ENCODE results near the gene LRPAP1.

DNA sequence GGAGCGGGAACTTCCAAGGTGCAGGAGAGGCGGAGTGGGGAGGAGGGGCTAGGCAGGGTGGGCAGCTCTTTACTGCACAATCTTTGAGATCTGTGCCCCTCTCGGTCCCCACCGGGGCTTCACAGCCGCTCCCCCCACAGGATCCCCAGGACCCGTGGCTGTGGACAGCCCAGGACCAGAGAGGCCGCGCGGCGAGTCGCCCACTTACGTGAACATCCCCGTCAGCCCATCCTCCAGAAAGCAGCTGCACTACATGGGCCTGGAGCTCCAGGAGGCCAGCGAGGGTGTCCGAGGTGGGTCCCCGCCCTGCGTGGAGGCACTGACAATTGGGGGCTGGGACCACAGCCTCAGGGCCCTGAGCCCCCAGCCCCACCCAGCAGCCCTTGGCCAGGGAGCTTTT, 32.1 kb downstream of the LRPAP1 start:
- TF ChIP-seq CTCF (IDR thresholded peaks at IDR 0.05), result no peak
- TF ChIP-seq POLR2A (IDR thresholded peaks at IDR 0.05), result no peak
- no peak for TF ChIP-seq EP300 (IDR thresholded peaks at IDR 0.05)

Measured in ovary (tissue), 3 donors.